Amniotic epithelial cell (primary cell): Measurements from ENCODE around the gene SNRNP70.
A peak's percentile ranks its signal among the peaks of the same experiment; 100 is the strongest.

ENCODE experiments used
- DNase-seq: peaks from one replicate; pipeline ENCODE4 v3.0.0-alpha.2; 2010; ENCODE audit warnings: low read depth

Gene SNRNP70

GRCh38 chr19:49148784-49149651, 63.8 kb downstream of the SNRNP70 start:
- peak; percentile 88 for DNase-seq

GRCh38 chr19:49149652-49150105, 64.4 kb downstream of the SNRNP70 start:
- DNase-seq: peak; percentile 85

DNA sequence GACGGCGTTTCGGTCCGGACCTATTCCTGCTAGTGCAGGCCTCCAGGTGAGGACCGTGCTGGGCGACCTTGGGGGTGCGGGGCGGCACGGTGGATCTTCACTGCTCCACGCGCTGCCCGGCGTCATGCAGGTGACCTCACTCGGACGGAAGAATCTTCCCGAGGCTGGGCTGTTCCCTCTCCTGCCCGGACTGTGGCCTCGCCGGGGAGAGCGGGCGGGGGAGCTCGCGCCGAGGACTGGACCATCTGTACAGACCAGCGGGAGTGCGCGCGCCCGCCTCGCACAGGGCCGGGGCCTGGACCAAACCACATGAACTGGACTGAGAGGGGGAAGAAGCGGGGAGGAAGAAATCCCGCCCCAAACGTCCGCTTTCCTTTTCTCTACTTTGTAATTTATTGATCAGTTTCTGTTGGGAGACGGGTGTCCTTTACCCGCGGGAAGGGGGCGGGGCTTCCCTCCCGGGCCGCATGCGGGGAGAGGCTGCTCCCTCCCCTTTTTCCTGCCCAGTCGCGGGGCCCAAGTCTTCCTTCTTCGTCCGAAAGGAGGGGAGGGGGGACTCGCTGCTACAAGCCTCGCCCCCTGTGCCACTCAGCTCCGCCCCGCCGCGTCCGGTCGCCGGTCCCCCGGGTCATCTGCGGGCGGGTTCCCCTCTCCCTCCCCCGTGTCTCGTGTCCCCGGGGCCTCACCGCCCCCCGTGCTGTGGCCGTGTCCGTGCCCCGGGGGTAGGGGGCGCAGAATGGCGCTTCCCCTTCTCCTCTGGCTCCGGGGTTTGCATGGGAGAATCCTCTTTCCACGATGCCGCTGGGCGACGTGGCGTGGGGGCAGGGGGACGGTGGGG, 65.1 kb downstream of the SNRNP70 start:
- peak; percentile 70 for DNase-seq

DNA sequence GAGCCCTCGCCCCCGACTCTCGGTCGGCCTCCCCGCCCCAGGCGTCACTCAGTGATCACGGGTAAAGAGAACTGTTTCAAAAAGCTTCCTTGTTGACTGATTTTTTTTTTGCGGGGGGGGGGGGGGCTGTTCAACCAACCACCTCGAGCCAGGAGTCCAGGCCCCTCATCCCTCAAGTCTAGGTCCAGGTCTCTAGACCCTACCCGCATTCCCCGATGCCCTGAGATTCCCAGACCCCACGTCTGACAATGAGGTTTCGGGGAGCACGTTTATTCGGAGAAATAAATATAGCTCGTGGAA, 65.6 kb downstream of the SNRNP70 start:
- no peak for DNase-seq

DNA sequence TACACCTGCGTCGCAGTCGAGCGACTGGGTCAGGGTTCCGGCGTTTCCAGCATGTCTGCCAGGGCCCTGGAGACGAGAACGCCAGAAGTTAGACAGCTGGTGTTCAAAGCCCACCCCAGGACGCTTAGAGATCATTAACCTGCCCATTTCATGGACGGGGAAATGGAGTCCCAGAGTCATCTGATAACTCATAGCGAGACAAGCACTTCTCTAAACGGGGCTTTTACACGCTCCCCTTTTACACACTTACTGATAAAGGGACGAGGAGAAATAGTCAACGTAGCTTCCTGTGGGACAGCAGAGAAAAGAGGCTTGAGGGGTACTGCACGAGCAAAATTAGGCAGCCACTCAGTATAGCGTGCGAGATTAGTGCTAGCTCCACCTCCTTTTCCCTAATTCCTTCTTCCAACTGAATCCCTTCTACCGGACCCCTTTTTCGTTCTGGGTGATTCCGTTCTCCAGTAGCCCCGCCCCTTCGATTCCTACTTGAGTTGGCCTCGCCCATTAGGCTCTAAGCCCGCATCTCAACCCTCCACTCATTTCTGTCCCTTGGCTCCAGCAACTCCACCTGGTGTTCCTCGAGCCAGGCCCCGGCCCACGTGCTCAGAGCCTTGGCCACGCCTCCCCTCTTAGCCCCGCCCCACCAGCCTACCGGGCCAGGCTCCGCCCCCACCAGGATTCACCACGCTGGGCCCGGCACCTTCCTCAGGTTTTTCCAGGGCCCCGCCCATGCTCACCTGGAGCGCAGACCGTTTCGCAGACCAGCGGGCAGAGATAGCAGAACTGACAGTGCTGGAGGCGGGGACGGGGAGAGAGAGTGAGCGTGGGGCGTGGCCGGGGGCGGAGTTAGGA, 66.2 kb downstream of the SNRNP70 start:
- DNase-seq: peak; percentile 37

DNA sequence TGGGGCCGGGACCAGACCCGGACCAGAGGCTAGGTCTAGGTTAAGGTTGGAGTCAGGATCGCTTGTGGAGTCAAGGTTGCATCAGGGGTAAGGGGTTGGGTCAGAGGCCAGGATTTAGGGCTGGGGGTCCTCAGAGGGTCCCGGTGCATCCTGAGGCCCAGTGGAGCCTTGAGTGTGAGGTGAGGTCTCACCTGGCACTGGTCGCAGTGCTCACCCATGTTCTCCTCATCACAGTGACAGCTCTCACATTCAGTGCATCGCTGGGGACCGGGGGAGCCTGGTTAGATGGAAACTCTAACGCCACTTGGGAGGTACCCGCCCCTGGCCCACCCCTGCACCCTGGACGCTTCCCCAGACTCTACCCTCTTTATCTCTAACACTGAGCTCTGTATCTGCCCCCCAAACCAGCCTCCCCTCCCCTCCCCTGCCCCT, 66.9 kb downstream of the SNRNP70 start:
- DNase-seq: no peak

GRCh38 chr19:49153167-49153809, 68.0 kb downstream of the SNRNP70 start:
- DNase-seq: no peak

- no peak for DNase-seq
Observed at GRCh38 chr19:49154279-49154678, 69.0 kb downstream of the SNRNP70 start.

- DNase-seq: no peak
Observed at GRCh38 chr19:49155005-49155819, 70.0 kb downstream of the SNRNP70 start, which contains the start of gene HRC. Gene HRC (minus strand): TSS chr19:49155396. CDS start chr19:49155237, 159 bp downstream.

DNA sequence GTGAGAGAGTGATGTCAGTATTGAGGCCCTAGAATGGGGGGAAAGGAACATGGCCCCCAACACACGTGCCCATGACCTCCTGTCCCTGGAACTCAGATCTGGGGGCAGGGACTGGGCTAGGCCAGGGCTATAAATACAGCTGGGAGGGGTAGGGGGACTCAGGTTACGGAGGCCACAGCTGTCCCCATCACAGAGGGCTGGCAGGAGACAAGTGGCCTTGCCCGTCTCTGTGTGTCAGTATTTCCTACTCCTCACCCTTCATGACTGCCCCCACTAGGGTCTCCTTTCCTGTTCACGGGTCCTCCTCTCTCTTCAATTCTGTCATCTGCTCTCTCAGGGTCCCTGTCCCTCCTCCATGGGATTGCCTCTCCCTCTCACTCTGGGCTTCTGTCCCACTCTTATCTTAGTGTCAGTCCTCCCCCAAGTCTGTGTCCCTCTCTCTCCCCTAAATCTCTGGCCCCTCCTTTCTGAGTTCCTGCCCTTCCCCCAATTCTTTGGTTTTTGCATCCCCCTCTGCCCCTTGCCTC, 70.6 kb downstream of the SNRNP70 start:
- DNase-seq: no peak

DNA sequence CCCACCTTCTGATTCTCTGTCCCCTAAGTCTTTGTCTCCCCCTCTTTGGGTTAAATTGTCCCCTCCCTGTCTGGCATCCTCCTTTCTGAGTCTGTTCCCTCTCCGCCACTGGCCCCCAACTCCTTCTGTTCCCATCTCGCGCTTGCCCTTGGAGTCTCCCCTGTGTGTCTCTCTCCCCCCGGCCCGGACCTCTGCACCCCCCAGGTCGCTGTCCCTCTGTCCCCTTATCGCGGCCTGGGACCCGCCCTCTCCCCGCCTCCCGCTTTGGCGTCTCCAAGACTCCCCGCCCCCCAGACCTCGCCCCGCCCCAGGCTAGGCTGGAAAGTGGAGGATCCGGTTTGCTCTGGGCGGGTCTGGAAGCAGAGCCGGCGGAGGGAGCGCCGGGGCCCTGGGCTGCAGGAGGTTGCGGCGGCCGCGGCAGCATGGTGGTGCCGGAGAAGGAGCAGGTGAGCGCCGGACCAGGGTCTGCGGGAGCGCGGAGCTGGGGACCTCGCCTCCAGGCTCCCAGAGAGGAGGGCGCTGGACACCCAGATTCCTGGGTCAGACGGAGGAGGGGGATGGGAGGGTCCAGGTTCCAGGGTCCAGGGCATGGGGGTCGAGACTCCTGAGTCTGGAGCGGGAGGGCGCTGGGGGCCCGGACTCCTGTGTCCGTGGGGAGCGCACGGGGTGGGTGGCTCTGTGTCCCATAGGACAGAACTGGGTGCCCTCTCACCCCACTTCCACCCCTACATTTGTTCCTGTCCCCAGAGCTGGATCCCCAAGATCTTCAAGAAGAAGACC, 72.4 kb downstream of the SNRNP70 start, which contains the start of gene TRPM4:
TRPM4 (plus strand) TSS at position 348 of the 780 bp plus-strand sequence; CDS start at position 423, 75 bp downstream.
- DNase-seq: peak; percentile 57
